Lower leg skin (tissue), 4 donors: ENCODE results near the gene ILDR1. TPM values are rescaled to one million over a fixed set of nuclear protein-coding genes. Genes with fewer than 3 reads are reported as not detected.

Experiments
- DNase-seq, 2 donors: peaks; one replicate each; pipeline ENCODE4 v3.0.0-alpha.2; 2019; ENCODE audit warnings: low spot score in 2 of 2
- H3K4me3 ChIP-seq: fragments of 200-600 bp; sonication (generic); 2 replicates; pipeline ENCODE4 v1.5.1; 2017; ENCODE audit warnings: mild to moderate bottlenecking, low read depth; ENCODE audit not compliant: poor library complexity, severe bottlenecking
- POLR2A ChIP-seq, 2 donors: fragments of 450-650 bp; IDR thresholded peaks; one replicate each; pipeline ENCODE4 v1.6.1; 2016 to 2017; ENCODE audit warnings: antibody characterized with exemption in 2 of 2, mild to moderate bottlenecking in 1 of 2, moderate library complexity in 1 of 2
- WGBS, 2 donors: methylation state at CpG; one replicate each; pipeline ENCODE4 v1.1.5; 2018; 5-methylcytosine and 5-hydroxymethylcytosine counted together
- intact Hi-C: fragments of 100-400 bp; cut with DNase I; formaldehyde crosslinking; loops from one replicate; pipeline ENCODE4 v1.15.0; 2023; ENCODE audit warnings: low total_unique reads
- total RNA-seq, 4 donors: library from RNA; depleted of rRNA; stranded (reverse); fragments of >200 nt; gene quantifications; one replicate each; pipeline ENCODE4 v1.1.0, GENCODE V29; 2016
- TF ChIP-seq, protein P1 (sequence below), 3 donors: fragments of 450-650 bp; IDR thresholded peaks; one replicate each; pipeline ENCODE4 v1.5.1; 2016; ENCODE audit warnings: antibody characterized with exemption in 3 of 3, mild to moderate bottlenecking in 3 of 3, moderate library complexity in 2 of 3

ILDR1 gene
- total RNA-seq: 1 to 10 TPM; 1.8 to 4.0 (median 2.4) TPM

DNA sequence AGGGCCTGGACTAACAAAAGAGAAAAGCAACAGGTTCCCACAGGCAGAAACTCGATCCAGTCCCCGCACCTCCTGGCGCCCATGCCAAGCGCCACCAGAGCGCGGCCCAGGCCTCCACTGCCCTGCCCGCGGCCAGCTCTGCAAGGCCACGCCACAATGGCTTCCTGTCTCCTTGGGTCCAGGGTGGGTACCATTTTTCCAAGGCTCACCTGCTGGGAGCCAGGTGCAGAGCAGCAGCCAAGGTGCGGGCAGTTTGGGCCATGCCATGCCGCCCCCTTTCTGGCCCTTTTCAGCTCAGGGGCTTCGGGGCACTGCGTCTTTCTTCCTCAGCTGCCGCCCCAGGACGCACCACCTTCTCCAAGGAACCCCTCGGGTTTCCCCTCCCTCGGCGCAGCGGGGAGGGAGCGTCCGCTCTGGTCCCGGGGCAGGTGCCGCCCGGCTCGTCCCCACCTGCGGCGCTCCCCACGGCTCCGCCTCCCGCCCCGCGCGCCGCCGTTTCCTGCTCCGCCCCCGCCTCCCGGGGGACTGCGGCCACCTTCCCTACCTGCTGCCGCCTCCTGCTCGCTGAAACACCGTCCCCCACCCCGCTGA lies at the start of gene ILDR1:
ILDR1 (minus strand) TSS at position 437 of the 591 bp plus-strand sequence; CDS start at position 267, 170 bp downstream.
- peak within 1 kb of the TSS; percentile 5 for H3K4me3 ChIP-seq
- no peak for DNase-seq
- 4 to 7% methylated on average over 32 to 37 of the region's 43 CpGs for WGBS, 2 donors
- TF ChIP-seq, protein P1, sequence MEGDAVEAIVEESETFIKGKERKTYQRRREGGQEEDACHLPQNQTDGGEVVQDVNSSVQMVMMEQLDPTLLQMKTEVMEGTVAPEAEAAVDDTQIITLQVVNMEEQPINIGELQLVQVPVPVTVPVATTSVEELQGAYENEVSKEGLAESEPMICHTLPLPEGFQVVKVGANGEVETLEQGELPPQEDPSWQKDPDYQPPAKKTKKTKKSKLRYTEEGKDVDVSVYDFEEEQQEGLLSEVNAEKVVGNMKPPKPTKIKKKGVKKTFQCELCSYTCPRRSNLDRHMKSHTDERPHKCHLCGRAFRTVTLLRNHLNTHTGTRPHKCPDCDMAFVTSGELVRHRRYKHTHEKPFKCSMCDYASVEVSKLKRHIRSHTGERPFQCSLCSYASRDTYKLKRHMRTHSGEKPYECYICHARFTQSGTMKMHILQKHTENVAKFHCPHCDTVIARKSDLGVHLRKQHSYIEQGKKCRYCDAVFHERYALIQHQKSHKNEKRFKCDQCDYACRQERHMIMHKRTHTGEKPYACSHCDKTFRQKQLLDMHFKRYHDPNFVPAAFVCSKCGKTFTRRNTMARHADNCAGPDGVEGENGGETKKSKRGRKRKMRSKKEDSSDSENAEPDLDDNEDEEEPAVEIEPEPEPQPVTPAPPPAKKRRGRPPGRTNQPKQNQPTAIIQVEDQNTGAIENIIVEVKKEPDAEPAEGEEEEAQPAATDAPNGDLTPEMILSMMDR (IDR thresholded peaks at IDR 0.05): no peak
- TF ChIP-seq POLR2A (IDR thresholded peaks at IDR 0.05): no peak
- intact Hi-C loops: loop anchor here (1.0 kb wide), 1 partner anchor 38 kb away; no protein-coding TSS in a partner anchor

- WGBS, 2 donors: 69 to 78% methylated on average over 2 of the region's 2 CpGs
- no peak for DNase-seq
- H3K4me3 ChIP-seq: no peak overlapping the region
- intact Hi-C loops: no loop called here
- TF ChIP-seq, protein P1 (IDR thresholded peaks at IDR 0.05): no peak
- no peak for TF ChIP-seq POLR2A (IDR thresholded peaks at IDR 0.05)
Observed at GRCh38 chr3:122067588-122068240, 45.7 kb upstream of the ILDR1 start.

DNA sequence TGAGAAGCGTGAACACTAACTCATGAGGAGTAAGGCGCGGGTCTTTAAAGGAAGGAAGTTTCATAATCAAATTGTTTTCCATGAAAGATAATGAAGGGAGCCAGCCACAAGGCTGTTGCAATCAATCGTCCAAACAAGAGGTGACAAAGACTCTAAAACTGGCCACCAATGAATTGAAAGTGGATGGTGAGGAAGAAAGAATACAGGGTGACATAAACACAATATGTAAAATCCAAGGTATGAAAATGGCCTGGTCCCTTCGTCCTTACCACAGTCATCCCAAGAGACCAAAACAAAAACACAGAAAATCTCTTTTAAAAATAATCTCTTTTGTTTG lies 45.1 kb upstream of the ILDR1 start:
- WGBS, 2 donors: 73% methylated on average over 5 of the region's 5 CpGs
- TF ChIP-seq, protein P1 (IDR thresholded peaks at IDR 0.05): no peak
- no peak for TF ChIP-seq POLR2A (IDR thresholded peaks at IDR 0.05)
- DNase-seq: no peak
- H3K4me3 ChIP-seq: no peak overlapping the region
- intact Hi-C loops: no loop called here

GRCh38 chr3:122066331-122067213 lies 44.5 kb upstream of the ILDR1 start:
- no peak for TF ChIP-seq POLR2A (IDR thresholded peaks at IDR 0.05)
- TF ChIP-seq, protein P1 (IDR thresholded peaks at IDR 0.05): no peak
- 51 to 54% methylated on average over 6 of the region's 6 CpGs for WGBS, 2 donors
- DNase-seq: no peak
- no peak overlapping the region for H3K4me3 ChIP-seq
- intact Hi-C loops: no loop called here

GRCh38 chr3:122064326-122064725 lies 42.3 kb upstream of the ILDR1 start:
- no peak overlapping the region for H3K4me3 ChIP-seq
- no peak for DNase-seq
- WGBS, 2 donors: 80 to 83% methylated on average over 4 of the region's 4 CpGs
- TF ChIP-seq, protein P1 (IDR thresholded peaks at IDR 0.05): no peak
- TF ChIP-seq POLR2A (IDR thresholded peaks at IDR 0.05): no peak
- intact Hi-C loops: no loop called here
